GM20000 (cell line): ENCODE results near the gene VWDE.
"Not testable (repeated sequence)": the region's sequence is repeated elsewhere in the genome, so short reads cannot be mapped to it uniquely, and the experiment has no call there.

ENCODE experiments used
- DNase-seq: peaks from one replicate; pipeline ENCODE4 v3.0.0; 2012; ENCODE audit warnings: low spot score
- TF ChIP-seq, protein P1 (sequence below): IDR thresholded peaks from 2 replicates; pipeline ENCODE4 v1.5.1; 2012; ENCODE audit warnings: mild to moderate bottlenecking, control low read depth; ENCODE audit errors: extremely low read depth, missing control alignments

VWDE gene

DNA sequence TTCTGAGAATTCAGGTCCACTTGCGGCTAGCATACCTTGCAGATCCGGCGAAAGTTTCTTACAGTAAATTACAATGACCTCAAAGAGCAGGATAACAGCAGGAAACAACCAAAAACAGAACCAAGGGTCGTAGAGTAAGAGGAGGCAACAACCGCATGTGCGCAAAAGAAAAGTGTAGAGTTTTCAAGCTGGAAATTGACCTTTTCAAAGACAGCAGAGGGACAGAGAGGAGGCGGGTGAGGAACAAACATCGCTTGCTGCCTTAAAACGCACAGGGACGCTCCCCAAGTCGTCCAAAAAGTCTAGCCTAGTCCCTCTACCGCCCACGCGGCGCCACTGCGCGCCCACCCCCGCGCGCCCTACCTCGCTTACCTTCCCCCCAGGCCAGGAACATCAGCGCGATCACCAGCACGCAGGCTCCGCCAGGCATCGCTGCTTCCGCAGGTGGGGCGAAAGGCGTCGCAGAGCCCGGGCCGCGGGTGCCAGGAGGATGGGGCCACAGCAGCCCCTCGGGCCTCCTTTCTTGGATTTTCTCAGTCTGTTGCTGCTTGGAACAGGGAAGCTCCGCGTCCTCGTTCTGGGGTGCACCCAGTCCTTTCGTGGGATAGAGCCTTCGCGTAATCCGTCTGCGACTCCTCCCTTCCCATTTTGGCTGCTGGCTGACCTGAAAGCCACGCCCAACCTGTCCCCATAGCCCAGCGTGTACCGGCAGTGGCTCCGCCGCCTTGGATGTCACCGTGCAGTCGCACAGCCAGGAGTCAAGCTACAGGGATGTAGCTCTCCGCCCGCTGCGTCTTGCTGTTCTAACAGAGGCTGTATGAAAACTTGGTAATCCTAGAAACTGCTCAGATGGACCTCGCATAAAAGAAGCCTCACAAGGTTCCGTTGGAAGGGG is at the start of gene VWDE:
TSS of gene VWDE (minus strand) at position 579 of the 895 bp plus-strand sequence. CDS start at position 430, 149 bp downstream.
- peak; percentile 41 for DNase-seq
- TF ChIP-seq, protein P1, sequence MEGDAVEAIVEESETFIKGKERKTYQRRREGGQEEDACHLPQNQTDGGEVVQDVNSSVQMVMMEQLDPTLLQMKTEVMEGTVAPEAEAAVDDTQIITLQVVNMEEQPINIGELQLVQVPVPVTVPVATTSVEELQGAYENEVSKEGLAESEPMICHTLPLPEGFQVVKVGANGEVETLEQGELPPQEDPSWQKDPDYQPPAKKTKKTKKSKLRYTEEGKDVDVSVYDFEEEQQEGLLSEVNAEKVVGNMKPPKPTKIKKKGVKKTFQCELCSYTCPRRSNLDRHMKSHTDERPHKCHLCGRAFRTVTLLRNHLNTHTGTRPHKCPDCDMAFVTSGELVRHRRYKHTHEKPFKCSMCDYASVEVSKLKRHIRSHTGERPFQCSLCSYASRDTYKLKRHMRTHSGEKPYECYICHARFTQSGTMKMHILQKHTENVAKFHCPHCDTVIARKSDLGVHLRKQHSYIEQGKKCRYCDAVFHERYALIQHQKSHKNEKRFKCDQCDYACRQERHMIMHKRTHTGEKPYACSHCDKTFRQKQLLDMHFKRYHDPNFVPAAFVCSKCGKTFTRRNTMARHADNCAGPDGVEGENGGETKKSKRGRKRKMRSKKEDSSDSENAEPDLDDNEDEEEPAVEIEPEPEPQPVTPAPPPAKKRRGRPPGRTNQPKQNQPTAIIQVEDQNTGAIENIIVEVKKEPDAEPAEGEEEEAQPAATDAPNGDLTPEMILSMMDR: no peak

DNA sequence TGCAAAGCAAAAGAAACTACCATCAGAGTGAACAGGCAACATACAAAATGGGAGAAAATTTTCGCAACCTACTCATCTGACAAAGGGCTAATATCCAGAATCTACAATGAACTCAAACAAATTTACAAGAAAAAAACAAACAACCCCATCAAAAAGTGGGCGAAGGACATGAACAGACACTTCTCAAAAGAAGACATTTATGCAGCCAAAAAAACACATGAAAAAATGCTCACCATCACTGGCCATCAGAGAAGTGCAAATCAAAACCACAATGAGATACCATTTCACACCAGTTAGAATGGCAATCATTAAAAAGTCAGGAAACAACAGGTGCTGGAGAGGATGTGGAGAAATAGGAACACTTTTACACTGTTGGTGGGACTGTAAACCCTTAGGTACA is 49.5 kb upstream of the VWDE start:
- DNase-seq: not testable (repeated sequence)

DNA sequence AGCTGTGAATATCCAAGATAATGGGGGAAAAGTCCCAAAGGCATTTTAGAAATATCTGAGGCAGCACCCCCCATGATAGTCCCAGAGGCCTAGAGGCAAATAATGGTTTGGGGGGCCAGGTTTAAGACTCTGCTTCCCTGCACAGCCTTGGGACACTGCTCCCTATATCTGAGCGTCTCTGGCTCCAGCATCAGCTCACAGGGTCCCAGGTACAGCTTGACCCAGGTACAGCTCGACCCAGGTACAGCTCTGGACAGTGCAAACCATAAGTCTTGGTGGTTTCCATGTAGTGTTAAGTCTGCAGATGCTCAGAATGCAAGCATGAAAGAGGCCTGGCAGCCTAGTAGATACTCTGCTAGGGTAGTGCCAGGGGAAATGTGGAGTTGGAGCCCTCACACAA is 47.0 kb upstream of the VWDE start:
- TF ChIP-seq, protein P1: no peak
- no peak for DNase-seq

DNA sequence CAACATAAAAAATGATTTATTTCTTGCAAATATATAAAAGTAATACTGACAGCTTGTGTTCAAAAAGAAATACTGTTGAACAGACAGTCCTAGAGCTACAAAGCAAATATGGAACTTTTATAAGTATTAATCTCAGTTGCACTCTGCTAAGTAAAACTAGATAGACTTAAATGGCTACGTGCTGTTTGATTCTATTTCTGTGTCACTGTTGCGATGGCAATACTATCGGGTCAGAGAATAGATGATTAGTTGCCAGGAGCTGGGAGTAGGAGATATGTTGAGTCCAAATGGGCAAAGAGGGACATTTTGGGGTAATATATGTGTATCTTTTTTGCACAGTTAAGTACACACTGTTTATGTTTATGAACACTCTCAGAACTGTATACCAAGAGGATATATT is 41.1 kb upstream of the VWDE start:
- no peak for DNase-seq

DNA sequence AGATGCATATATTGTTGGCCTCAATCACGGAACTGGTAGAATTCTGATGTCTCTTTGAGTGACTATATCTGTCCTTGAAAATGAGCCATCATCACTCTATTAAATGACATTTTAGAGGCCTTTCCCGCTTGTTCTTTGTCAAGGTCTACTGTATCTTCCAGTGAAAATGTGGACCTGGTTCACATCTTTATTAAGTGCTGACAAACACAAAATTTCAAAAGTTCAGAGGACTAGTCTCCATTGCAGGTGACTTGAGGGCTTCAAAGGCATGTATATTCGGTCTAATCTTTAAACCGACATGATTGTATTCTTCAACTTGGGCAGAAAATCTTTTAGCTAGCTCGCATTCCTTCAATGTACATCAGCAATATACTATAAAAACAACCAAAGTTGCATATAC is 36.6 kb upstream of the VWDE start:
- DNase-seq: no peak
- TF ChIP-seq, protein P1: no peak

More for the DNA sequence above, 41.1 kb upstream of the VWDE start:
- TF ChIP-seq, protein P1: no peak

DNA sequence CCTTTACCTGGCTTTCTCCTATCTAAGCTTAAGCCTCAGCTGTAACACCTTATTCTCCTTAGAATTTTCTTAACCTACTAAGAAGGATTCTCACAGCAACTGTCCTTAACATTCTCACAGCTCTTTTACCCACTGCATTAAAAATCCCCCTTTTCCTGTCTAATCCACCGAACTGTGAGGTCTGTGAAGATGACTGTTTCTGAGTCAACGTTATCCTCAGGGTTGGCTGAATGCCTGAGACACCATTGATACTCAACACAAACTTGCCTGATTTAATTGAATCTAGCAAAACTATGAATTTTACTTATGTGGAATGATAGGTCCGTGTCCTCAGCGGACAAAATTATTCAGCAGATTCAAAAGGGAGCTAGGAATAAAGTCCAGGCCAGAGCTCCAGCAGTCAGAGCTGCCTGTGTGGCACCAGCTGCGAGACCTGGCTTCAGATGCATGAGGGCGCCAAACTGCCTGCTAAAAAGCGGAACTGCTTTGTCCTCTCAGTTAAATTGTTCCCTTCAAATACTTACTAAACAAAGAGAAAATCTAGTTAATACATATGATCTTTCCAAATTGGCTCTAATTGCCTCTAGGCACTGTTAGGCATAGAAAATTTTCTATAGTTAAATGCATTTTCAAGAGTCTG is 33.4 kb upstream of the VWDE start:
- TF ChIP-seq, protein P1: no peak
- DNase-seq: no peak

DNA sequence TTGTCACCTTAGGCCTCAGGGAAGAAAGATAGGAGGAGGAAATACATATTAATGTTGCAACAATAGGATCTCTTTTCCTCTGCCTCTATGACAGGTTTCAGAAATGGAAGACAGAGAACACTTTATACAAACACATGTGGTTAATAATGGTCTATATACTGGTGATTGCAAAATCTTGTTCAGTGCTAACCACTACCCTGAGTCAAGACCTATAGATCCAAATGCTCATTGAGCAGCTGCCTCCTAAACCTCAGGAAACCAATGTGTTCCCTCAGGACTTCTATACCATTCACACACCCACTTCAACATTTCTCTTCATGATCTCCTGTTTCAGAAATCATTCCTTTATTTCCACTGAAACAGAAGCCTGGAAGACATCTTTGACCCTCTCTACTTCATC is 32.5 kb upstream of the VWDE start:
- no peak for DNase-seq
- TF ChIP-seq, protein P1: no peak
